NCI-H460 (cell line): ENCODE data around the gene PRSS56. TPM values are rescaled to one million over a fixed set of nuclear protein-coding genes. Genes with fewer than 3 reads are reported as not detected.
"Not testable (repeated sequence)": the region's sequence is repeated elsewhere in the genome, so short reads cannot be mapped to it uniquely, and the experiment has no call there.

ENCODE experiments used
- DNase-seq: peaks from one replicate; pipeline ENCODE4 v3.0.0-alpha.2; 2016; ENCODE audit warnings: low read depth; ENCODE audit errors: extremely low read depth
- total RNA-seq: library from RNA; depleted of rRNA; stranded (reverse); fragments of >200 nt; shearing (Covaris generic); gene quantifications from 2 replicates; pipeline ENCODE4 v1.2.3, GENCODE V29; 2014

Gene PRSS56
- total RNA-seq, 1 experiment from 2014 or later, result not detected

DNA sequence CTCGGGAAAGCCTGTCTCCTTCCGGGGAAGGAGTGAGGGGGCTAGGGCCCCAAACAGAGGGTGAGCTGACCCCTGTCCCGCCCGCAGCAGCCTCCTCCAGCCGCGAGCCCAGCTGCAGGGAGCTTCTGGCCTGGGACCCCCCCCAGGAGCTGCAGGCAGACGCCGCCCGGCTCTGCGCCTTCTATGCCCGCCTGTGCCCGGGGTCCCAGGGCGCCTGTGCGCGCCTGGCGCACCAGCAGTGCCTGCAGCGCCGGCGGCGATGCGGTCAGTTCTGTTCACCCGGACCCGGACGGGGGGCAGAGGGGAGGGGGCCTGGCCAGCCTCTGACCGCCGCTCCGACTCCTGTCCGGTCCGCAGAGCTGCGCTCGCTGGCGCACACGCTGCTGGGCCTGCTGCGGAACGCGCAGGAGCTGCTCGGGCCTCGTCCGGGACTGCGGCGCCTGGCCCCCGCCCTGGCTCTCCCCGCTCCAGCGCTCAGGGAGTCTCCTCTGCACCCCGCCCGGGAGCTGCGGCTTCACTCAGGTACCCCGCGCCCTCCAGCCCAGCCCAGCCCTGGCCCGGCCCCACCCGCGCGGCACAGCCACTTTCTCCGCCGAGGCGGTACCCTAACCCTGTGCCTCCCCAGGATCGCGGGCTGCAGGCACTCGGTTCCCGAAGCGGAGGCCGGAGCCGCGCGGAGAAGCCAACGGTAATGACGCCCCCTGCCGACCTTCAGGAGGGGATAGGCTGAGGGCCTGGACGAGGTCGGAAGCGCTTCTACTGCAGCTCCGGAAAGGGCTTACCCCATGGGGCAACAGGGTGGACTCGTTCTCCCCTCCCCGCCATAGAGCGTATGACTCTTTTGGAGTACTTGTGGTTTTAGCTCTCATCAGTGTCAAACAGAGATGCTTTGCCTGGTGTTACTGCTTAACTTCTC is 3.8 kb downstream of the PRSS56 start:
- peak; percentile 70 for DNase-seq

DNA sequence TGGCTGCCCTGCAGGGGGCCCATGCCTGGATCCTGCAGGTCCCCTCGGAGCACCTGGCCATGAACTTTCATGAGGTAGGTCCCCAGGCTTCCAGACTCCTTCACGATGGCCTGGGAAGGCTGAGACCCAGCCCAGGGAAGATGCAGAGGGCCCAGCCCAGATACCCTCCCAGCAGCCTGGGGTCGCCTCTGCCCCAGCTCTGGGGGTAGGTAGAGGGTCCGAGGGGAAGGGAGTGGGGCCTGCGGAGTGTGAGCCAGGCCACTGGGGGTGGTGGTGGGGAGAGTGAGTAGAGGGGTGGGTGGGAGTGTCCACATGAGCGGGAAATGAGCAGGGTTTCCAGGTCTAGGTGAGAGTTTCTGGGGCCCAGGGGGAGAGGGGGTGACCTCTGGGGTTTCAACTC is 4.6 kb downstream of the PRSS56 start:
- DNase-seq, result no peak

GRCh38 chr2:232525199-232525598 is 5.0 kb downstream of the PRSS56 start:
- DNase-seq, result no peak

GRCh38 chr2:232525791-232526371 is 5.7 kb downstream of the PRSS56 start, which contains the start of gene CHRND:
CHRND (plus strand) TSS chr2:232526160; CDS start chr2:232526216, 56 bp downstream.
- DNase-seq, result no peak

DNA sequence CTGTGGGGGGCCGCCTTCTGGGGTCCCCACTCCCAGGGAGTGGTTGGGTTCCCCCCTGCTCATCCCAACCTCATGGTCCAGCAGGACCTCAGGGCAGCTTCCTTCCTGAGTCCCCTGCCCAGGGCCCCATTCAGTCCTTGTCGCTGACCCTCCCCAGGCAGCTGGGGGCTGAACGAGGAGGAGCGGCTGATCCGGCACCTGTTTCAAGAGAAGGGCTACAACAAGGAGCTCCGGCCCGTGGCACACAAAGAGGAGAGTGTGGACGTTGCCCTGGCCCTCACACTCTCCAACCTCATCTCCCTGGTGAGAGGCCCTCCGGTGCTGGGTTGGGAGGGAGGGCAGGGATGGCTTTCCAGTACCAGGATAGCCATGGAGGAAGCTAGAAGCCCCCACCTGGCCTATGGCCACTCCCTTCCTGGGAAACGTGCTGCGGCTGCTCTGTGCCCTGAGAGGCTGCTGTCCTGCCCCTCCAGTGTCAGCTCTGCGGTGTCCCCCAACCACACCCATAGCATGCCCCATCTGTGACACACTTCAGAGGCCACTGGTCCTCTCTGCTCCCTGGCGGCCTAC is 6.3 kb downstream of the PRSS56 start:
- DNase-seq, result no peak

- no peak for DNase-seq
Observed at GRCh38 chr2:232527905-232528470, 7.8 kb downstream of the PRSS56 start.

DNA sequence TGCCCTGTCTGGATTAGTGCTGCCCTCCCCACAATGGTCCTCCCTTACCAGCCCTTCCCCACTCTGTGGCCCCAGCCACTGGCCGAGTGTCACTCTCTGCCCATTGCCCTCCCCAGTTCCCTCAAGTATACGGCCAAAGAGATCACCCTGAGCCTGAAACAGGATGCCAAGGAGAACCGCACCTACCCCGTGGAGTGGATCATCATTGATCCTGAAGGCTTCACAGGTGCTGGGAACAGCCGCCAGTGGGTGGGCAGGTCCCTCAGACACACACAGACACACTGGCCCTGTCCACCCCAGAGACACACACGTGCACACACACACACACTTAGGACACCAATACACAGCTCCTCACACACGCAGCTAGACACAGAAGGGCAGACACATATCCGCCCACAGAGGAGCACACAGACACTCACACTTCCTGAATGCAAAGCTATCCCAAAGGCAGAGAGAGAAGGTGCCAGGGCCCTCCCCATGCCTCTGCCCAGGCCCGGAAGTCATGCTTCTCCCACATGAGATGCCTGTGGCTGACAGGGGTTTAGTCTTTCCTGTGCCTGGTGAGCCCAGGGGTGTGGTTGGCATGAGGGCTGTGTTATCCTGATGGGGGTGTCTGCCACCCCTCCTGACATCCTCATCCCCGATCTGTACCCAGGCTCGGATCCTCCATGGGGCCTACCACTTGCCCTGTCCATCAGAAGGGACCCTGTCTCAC is 8.7 kb downstream of the PRSS56 start:
- no peak for DNase-seq

GRCh38 chr2:232529806-232530547 is 9.8 kb downstream of the PRSS56 start:
- no peak for DNase-seq

DNA sequence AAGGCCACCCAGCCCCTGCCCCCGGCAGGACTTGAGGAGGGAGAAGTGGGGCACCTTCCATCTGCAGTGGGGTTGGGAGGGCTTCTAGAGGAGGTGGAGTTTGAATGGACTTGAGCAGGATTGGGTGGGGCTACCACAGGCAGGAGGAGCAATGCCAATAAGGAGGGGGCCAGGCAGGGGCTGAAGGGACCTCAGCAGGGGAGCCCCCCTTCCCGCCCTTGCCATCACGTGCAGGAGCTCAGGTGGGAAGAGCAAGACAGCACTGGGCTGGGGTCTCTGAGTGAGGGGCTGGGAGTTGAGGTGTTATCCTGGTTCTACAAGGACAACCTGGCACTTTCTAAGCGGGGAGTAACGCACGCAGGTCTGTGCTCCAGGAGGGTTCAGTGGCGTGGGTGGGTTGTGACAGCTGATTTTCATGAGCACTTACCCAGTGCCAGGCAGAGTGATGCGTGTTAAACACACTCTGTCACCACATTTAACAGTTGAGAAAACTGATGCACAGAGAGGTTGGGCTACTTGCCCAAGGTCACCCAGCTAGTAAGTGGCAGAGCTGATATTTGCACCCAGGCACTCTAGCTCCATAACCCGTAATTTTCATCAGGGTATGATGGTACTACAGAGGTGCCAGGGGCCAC is 10.6 kb downstream of the PRSS56 start:
- no peak for DNase-seq

- DNase-seq, result no peak
Observed at GRCh38 chr2:232532419-232532818, 12.2 kb downstream of the PRSS56 start.

DNA sequence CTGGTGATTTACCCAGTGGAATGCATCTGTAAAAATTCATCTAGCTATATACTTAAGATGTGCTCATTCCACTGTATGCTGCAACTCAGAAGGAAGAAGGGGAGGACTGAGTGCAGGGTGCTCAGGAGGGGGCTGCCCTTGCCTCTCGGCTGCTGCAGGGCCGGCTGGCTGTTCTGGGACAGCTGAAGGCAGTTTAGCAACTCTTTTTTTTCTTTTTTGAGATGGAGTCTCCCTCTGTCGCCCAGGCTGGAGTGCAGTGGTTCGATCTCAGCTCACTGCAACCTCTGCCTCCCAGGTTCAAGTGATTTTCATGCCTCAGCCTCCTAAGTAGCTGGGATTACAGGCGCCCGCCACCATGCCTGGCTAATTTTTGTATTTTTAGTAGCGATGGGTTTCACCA is 12.6 kb downstream of the PRSS56 start:
- not testable (repeated sequence) for DNase-seq

DNA sequence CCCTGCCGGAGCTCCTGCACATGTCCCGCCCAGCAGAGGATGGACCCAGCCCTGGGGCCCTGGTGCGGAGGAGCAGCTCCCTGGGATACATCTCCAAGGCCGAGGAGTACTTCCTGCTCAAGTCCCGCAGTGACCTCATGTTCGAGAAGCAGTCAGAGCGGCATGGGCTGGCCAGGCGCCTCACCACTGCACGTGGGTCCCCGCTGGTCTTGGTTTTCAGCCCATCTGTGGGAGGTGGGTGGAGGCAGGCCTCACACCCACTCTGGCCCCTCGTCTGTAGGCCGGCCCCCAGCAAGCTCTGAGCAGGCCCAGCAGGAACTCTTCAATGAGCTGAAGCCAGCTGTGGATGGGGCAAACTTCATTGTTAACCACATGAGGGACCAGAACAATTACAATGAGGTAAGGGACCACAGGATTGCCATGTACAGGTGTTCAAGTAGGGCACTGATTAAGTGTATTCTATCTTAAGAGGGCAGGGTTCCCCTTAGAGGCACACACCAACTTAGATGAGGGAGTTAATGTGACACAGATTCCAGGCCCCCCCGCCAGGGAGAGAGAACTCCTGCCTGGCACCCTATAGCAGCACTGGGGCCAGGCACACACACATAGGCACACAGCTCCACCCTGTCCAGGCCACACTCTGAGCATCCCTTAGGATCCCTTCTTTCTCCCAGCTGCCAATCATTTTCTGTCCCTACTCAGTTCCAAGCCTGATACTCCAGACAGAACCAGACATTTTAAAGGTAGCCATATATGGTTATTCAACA is 13.9 kb downstream of the PRSS56 start:
- no peak for DNase-seq

- no peak for DNase-seq
Observed at GRCh38 chr2:232534940-232535651, 14.9 kb downstream of the PRSS56 start.

DNA sequence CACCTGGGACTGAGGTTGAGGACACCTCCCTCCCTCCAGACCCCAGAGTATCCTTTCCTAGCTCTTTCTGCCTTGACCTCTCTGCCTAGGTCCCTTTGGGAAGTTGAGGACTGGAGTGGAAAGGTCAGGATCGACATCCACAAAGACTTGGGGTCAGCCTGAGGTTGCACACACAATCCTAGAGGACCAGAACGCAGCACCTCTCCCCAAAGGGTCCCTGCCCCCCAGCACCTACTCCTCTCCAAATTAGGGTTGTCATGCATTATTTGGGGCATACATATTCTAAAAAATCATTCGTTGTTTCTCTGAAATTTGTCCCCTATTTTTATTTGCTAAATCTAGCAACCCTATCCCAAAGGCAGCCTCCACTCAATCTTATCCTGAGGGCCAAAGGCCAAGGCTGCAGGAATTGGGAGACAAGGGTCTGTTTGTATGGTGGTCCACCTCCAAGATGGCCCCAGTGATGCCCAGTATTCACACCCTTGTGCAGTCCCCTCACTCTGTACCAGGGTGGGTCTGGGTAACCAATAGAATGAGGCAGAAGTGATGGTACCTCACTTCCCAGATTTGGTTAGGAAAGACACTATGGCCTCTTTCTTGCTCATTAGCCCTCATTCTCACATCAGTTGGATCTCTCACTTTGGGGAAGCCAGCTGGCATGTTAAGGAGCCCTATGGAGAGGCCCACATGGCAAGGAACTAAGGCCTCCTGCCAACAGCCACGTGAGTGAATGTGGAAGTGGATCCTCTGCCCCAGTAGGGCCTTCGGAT is 15.8 kb downstream of the PRSS56 start:
- DNase-seq, result no peak

- no peak for DNase-seq
Observed at GRCh38 chr2:232537079-232537478, 16.9 kb downstream of the PRSS56 start.

DNA sequence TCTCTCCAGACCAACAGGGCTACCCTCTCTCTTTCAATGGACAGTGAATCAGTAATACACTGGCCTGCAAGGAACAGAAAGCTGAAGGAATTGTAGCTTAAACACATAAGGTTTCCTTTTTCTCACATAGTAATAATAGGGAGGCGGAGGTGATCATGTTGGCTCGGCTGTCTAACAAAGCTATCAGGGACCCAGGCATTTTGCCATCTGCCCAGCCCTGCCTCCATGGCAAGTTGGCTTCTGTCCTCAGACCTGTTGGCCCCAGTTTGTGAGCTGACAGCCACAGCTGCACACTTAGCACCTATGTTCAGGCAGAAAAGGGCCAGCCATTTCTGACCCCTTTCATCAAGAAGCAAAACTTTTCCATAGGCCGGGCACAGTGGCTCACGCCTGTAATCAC is 17.3 kb downstream of the PRSS56 start:
- no peak for DNase-seq

DNA sequence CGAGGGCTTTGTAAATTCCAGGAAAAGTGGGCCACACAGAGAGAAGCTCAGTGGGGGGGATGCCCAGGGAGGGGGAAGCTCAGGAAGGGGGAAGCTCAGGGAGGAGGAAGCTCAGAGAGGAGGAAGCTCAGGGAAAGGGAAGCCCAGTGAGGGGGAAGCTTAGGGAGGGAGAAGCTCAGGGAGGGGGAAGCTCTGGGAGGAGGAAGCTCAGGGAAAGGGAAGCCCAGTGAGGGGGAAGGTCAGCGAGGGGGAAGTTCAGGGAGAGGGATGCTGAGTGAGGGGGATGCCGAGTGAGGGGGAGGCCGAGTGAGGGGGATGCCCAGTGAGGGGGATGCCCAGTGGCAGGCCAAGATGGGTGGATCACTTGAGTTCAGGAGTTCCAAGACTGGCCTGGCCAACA is 18.5 kb downstream of the PRSS56 start:
- no peak for DNase-seq
